Astrocyte (in vitro differentiated cells and primary cell): ENCODE measurements around the gene PNMA5.

Experiments used
- CTCF ChIP-seq: IDR thresholded peaks from 2 replicates; pipeline ENCODE4 v1.5.1; 2011; ENCODE audit warnings: low read depth, mild to moderate bottlenecking, inconsistent platforms, low read length, moderate library complexity; ENCODE audit not compliant: insufficient read depth
- EZH2 ChIP-seq: IDR thresholded peaks from 2 replicates; pipeline ENCODE4 v1.6.1; 2012; ENCODE audit warnings: mild to moderate bottlenecking, low read length, inconsistent platforms; ENCODE audit not compliant: insufficient read depth

DNA sequence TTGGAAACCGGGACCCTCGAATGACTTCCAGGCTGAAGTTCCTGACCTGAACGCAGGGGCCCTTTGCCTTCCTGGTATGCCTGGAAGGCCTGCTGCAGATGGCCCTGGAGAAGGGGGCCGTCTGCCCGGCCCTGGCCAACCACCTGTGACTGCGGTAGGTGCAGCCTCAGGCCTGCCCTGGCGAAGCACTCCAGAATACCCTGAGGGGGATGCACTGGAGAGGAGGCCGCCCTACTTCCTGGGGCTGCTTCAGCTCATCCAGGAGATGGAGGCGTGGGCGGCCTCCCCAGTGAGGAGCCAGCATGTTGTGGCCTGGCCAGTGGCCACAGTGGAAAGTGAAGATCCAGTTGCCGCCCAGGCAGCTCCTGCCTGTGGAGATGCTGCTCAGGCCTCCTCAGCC is 36.0 kb upstream of the PNMA5 start:
- TF ChIP-seq CTCF, result no peak
- no peak for TF ChIP-seq EZH2
